ENCODE data around the gene LARGE1. TPM values are rescaled to one million over a fixed set of nuclear protein-coding genes. Genes with fewer than 3 reads are reported as not detected.

The LARGE1 gene
- total RNA-seq, 1 donor = 15.0 TPM

- no peak overlapping the region for H3K4me3 ChIP-seq (ENCODE audit: low read depth, low read length)
- DNase-seq (ENCODE audit: low read depth) = no peak
- TF ChIP-seq, protein P1, sequence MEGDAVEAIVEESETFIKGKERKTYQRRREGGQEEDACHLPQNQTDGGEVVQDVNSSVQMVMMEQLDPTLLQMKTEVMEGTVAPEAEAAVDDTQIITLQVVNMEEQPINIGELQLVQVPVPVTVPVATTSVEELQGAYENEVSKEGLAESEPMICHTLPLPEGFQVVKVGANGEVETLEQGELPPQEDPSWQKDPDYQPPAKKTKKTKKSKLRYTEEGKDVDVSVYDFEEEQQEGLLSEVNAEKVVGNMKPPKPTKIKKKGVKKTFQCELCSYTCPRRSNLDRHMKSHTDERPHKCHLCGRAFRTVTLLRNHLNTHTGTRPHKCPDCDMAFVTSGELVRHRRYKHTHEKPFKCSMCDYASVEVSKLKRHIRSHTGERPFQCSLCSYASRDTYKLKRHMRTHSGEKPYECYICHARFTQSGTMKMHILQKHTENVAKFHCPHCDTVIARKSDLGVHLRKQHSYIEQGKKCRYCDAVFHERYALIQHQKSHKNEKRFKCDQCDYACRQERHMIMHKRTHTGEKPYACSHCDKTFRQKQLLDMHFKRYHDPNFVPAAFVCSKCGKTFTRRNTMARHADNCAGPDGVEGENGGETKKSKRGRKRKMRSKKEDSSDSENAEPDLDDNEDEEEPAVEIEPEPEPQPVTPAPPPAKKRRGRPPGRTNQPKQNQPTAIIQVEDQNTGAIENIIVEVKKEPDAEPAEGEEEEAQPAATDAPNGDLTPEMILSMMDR (IDR thresholded peaks at IDR 0.05; ENCODE audit: insufficient read depth, low read length) = no peak
These were observed 415.2 kb downstream of the LARGE1 start for GRCh38 chr22:33504941-33505625.

DNA sequence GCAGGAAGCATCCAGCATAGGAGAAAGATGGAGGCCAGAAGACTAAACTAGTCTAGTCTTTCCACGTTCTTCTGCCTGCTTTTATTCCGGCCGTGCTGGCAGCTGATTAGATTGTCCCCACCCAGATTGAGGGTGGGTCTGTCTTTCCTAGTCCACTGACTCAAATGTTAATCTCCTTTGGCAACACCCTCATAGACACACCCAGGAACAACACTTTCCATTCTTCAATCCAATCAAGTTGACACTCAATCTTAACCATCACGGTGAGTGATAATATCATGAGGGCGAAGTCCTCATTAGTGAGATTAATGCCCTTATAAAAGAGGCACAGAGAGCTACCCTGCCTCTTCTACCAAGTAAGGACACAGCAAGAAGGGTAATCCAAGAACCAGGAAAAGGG, 424.2 kb downstream of the LARGE1 start:
- DNase-seq (ENCODE audit: low read depth) = no peak
- no peak overlapping the region for H3K4me3 ChIP-seq (ENCODE audit: low read depth, low read length)
- TF ChIP-seq, protein P1 (IDR thresholded peaks at IDR 0.05; ENCODE audit: insufficient read depth, low read length) = no peak

GRCh38 chr22:33493476-33494205, 426.6 kb downstream of the LARGE1 start:
- H3K4me3 ChIP-seq (ENCODE audit: low read depth, low read length) = no peak overlapping the region
- DNase-seq (ENCODE audit: low read depth) = no peak
- TF ChIP-seq, protein P1 (IDR thresholded peaks at IDR 0.05; ENCODE audit: insufficient read depth, low read length) = no peak

GRCh38 chr22:33492210-33492651, 428.0 kb downstream of the LARGE1 start:
- TF ChIP-seq, protein P1 (IDR thresholded peaks at IDR 0.05; ENCODE audit: insufficient read depth, low read length) = no peak
- H3K4me3 ChIP-seq (ENCODE audit: low read depth, low read length) = no peak overlapping the region

DNA sequence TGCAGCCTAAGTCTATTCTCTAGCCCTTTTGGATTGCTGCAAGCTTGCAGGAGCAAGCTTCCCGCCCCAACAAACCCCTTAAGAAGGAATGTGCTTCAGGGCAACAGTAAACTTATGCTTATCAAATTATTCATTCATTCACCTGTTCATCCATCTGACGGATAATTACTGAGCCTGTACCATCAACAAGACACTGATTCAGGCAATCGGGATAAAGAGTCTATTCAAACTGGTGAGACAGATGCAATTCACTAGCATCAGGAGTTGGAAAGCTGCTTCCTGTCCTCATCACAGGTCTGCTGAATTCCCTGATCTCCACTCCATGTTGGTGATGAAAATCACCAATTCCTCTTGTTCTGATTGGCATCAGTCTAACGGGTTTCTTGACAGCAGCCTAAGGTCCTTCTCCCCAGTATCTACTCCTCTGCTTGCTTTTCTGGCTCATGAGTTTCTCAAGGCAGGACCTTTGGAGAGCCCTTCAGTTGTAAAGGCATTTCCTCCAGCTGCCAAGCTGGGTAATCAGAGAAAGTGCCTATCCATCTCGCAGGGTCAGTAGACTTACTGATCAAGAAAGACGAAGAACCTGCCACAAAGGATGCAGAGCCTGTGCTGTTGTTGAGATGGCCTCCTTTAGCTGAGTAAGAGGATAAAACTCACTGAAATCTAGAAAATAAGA, 433.1 kb downstream of the LARGE1 start:
- TF ChIP-seq, protein P1 (IDR thresholded peaks at IDR 0.05; ENCODE audit: insufficient read depth, low read length) = no peak
- DNase-seq (ENCODE audit: low read depth) = no peak
- no peak overlapping the region for H3K4me3 ChIP-seq (ENCODE audit: low read depth, low read length)

More at GRCh38 chr22:33492210-33492651, 428.0 kb downstream of the LARGE1 start:
- DNase-seq (ENCODE audit: low read depth) = no peak

DNA sequence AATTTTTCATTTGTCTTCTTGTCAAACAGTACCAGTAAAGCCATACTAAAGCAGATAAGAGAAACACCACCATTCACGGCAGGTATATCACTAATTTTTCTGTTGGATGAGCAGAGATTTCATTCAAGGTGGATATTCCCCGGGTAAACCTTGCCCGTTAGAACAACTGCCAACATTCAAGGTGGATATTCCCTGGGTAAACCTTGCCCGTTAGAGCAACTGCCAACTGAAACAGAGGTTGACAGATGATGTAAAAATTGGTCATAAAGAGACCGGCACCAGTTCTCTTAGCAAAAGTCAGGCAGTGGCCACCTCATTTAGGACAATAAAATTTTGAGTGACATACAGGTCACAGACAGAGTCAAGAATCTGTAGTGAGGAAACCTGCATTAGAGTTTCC, 438.7 kb downstream of the LARGE1 start:
- TF ChIP-seq, protein P1 (IDR thresholded peaks at IDR 0.05; ENCODE audit: insufficient read depth, low read length) = no peak
- no peak for DNase-seq (ENCODE audit: low read depth)
- no peak overlapping the region for H3K4me3 ChIP-seq (ENCODE audit: low read depth, low read length)
